ENCODE results near the gene COL5A1. TPM values are rescaled to one million over a fixed set of nuclear protein-coding genes. Genes with fewer than 3 reads are reported as not detected.

COL5A1 gene
- total and polyA plus RNA-seq, 2 experiments from 2014 or later = 2.5 to 13.1 TPM

- Histone ChIP-seq H3K27me3 (ENCODE audit: insufficient read depth) (no peaks in the 10 kb centered on the region), H3K4me1 (ENCODE audit: insufficient read depth) (no peaks in the 10 kb centered on the region), H3K4me3 (no peak overlapping the region), H3K36me3 (ENCODE audit: insufficient read depth) (no peaks in the 10 kb centered on the region), H3F3A (replicated peaks; ENCODE audit: low read depth) (no peaks in the 10 kb centered on the region), H3K4me2 (no peak overlapping the region), H3K9me2 (ENCODE audit: insufficient read depth) (no peaks in the 10 kb centered on the region), H3K79me2 (replicated peaks; ENCODE audit: insufficient read depth) (no peaks in the 10 kb centered on the region), H3K27ac (ENCODE audit: low read depth) (no peak overlapping the region), H2AFZ (no peak overlapping the region), H4K20me1 (replicated peaks; ENCODE audit: insufficient read depth) (no peaks in the 10 kb centered on the region)
- no peak for ATAC-seq
- Mint-ChIP-seq H3K27ac (no peak overlapping the region), H3K9me3 (no peaks in the 10 kb centered on the region), H3K27me3 (ENCODE audit: insufficient read depth, low read depth, poor library complexity) (no peaks in the 10 kb centered on the region), H3K4me3 (no peak overlapping the region), H3K4me1 (peaks cover under 1% of the 10 kb centered on the region; the same call in 1 of the 3 replicates), H3K36me3 (ENCODE audit: low read depth) (no peaks in the 10 kb centered on the region)
- DNase-seq (ENCODE audit: low spot score) = no peak
- no peak for TF ChIP-seq ETS1 (IDR thresholded peaks at IDR 0.05)
- no peak for TF ChIP-seq POLR2AphosphoS5 (IDR thresholded peaks at IDR 0.05; ENCODE audit: low read depth)
- TF ChIP-seq ZNF462 (CRISPR knock-in tag; IDR thresholded peaks at IDR 0.05) = no peak
- no peak for TF ChIP-seq REST (IDR thresholded peaks at IDR 0.05; ENCODE audit: unreplicated experiment)
- no peak for TF ChIP-seq EZH2 (IDR thresholded peaks at IDR 0.05; ENCODE audit: low read depth, unreplicated experiment)
- TF ChIP-seq NANOG (IDR thresholded peaks at IDR 0.05; ENCODE audit: borderline replicate concordance) = no peak
- TF ChIP-seq ZNF114 (CRISPR knock-in tag; IDR thresholded peaks at IDR 0.05) = no peak
- TF ChIP-seq CREB1 (CRISPR knock-in tag; IDR thresholded peaks at IDR 0.05; ENCODE audit: low read depth) = no peak
- TF ChIP-seq, protein P1, sequence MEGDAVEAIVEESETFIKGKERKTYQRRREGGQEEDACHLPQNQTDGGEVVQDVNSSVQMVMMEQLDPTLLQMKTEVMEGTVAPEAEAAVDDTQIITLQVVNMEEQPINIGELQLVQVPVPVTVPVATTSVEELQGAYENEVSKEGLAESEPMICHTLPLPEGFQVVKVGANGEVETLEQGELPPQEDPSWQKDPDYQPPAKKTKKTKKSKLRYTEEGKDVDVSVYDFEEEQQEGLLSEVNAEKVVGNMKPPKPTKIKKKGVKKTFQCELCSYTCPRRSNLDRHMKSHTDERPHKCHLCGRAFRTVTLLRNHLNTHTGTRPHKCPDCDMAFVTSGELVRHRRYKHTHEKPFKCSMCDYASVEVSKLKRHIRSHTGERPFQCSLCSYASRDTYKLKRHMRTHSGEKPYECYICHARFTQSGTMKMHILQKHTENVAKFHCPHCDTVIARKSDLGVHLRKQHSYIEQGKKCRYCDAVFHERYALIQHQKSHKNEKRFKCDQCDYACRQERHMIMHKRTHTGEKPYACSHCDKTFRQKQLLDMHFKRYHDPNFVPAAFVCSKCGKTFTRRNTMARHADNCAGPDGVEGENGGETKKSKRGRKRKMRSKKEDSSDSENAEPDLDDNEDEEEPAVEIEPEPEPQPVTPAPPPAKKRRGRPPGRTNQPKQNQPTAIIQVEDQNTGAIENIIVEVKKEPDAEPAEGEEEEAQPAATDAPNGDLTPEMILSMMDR (conservative IDR thresholded peaks at IDR 0.05; ENCODE audit: low read depth in 2 of 2) = no peak
- TF ChIP-seq EZH2phosphoT487 (IDR thresholded peaks at IDR 0.05; ENCODE audit: unreplicated experiment) = no peak
- no peak for TF ChIP-seq STAT1 (IDR thresholded peaks at IDR 0.05; ENCODE audit: unreplicated experiment)
- no peak for TF ChIP-seq ZNF331 (CRISPR knock-in tag; IDR thresholded peaks at IDR 0.05; ENCODE audit: low read depth)
- no peak for TF ChIP-seq JUNB (IDR thresholded peaks at IDR 0.05; ENCODE audit: unreplicated experiment)
Observed at GRCh38 chr9:134778156-134778555, 136.6 kb downstream of the COL5A1 start.

Data from GM23338 (cell line).